NCI-H146 (cell line): ENCODE measurements around the gene EDN3.

Experiments used
- DNase-seq: peaks from one replicate; lab custom pipeline; 2025; lab: John Stamatoyannopoulos, UW

The EDN3 gene

DNA sequence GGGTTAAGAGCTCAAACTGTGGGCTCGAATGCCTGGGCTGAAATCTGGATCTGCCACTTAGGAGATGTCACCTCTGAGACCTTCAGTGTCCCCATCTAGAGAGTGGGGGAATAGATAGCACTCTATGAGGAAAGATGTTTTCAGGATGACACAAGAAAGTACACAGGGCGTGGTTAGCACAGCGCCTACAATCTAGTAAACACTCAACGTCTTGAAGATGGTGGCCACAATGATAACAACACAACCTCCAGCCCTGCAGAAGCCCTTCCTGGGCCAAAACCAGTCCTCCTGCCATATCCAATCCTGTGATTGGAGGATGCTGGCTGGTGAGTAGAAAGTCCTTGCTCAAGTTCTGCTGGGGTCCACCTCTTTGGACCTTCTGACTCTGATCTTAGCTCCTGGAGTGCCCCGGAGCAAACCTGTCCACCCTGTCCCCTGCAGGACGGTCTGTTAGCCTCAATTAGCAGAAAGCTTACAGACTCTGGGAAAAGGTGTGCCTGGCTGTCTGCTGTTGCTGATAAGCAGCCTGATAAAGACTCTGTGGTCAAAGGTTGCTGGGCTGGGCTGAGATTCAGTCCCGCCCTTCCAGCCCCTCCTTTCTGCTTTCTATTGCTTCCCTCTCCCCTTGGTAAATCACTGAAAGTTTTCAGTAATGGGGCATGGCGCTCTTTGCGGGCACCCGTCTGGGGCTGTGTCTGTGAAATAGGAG, 8.2 kb downstream of the EDN3 start:
- no peak for DNase-seq

DNA sequence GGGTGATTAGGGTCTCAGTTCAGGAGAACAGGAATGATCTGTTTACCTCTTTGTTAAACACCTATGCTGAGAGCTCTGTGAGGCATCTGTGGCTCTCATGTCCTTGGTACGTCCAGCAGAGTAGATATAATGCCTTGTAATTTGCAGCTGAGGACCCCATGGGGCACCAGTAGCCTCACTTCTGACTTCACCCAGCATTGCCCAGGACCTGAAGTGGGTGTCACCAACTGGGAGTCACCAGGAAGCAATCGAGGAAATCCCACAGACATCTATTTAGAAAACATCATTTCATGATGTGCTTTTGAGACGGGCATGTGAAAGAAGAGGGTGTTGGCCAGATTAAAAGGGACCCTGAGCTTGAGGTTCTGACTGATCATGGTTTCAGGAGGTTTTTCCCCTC, 8.8 kb downstream of the EDN3 start:
- DNase-seq: no peak

DNA sequence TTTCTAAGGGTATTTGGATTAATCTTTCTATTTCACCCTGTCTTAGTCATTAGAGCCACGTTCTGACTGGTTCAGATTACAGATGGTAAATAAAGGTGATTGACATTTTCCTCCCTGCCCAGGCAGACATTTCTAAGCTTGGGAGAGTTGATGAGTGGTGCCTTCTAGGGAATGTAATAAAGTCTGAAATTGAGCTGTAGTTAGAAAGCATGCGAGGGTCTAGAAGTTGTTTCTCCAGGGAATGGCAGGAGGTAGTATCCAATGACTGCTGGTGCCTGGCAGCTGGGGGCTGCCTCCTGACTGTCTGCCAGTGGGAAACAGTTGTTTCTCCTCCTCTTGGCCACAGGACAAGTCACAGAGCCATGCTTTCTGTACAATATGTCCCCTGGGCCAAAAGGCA, 14.6 kb downstream of the EDN3 start:
- no peak for DNase-seq

DNA sequence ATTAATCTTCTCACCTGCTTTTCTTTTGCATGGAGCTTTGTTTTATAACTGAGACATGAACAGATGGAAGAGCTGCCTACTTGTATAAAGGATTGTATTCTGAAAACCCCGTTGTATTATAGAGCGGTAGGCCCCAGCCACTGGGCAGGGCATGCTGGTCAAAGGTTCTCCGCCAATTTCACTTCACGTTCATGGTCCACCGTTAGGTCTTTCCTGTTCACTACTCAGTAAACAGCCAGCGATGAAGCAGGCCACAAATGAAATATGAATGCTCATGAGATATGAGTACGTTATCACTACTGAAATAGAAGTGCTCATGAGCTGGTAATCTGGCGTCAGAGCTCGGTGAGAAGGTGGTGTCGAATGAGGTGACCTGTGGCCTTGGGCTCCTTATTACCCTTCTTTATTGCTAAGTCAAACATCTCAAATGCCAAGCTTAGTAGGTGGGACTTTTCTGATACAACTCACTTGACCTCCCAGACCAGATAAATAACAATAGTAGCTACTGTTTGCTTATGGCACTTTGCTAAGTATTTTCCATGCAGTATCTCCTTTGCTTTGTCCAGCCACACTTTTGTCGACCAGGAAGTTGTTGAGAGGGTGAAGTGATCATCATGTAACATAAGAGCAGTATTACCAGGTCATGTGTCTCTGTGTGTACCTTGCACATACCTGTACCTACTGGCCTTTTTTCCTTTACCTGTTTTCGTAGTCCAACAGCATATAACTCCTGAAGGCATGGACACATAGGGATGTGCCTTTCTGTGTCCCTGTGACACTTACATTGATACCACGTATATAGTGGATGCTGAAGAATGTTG, 16.7 kb downstream of the EDN3 start:
- no peak for DNase-seq

DNA sequence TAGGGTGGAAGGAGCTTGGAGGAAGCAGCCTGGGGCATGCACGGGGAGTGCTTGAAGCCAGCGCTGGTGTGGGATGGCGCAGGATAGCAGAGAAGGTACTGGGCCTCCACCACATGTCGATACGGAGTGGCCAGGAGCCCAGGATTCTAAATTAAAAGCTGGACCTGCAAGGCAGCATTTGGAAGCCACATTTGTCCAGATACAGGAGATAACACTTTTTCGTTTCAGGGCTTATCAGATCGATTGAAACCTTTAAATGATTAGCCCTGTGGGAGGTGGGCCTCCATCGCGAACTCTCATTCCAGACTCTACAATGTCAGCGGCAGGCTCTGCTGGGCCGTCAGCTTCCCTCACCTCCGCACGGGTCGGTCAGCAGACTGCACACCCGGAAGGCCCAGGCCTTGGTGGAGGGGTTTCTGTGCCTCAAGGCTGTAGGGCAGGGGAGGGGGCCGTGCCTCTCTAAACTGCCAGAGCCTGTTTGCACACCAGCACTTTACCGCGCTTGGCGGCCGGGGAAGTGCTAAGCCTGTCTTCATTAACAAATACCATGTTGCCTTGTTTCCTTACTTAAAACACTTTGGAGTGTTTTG, 17.9 kb downstream of the EDN3 start:
- no peak for DNase-seq

DNA sequence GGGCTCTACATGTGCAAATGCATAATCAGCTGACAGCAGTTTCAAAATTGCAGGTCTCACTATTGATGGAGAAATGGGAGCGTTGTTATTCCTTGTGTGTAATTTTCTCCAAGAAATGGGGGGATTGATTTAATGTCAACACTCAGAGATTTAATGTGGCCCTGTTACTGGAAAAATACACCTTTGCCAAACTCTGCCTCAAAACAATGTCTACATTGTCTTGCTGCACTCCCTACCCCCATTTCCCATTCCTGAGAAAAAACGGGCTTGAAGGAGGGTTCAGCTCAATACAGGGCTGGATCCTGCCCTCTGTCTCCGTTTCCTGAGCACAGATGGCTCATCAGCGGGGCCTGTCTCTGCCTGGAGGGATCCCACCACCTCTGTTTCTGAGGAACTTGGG, 18.4 kb downstream of the EDN3 start:
- no peak for DNase-seq

DNA sequence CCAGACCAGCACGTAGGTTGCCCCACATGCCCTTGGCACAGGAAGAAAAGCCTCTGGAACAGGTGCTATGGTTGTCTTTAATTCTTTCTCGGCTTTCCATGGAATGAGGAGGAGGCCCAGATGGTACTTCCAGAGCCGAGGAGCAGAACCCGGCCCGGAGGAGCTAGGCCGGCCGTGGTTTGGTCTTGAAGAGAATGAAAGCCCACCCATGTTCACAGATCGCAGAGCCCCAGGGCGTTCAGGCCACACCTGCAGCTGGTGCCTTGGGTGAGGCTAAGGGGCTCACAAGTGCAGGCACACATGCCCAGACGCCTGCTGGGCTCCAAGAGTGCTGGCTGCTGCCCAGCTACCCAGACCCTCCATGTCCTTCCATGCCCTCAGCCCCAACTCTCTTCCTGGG, 20.0 kb downstream of the EDN3 start:
- DNase-seq: no peak

DNA sequence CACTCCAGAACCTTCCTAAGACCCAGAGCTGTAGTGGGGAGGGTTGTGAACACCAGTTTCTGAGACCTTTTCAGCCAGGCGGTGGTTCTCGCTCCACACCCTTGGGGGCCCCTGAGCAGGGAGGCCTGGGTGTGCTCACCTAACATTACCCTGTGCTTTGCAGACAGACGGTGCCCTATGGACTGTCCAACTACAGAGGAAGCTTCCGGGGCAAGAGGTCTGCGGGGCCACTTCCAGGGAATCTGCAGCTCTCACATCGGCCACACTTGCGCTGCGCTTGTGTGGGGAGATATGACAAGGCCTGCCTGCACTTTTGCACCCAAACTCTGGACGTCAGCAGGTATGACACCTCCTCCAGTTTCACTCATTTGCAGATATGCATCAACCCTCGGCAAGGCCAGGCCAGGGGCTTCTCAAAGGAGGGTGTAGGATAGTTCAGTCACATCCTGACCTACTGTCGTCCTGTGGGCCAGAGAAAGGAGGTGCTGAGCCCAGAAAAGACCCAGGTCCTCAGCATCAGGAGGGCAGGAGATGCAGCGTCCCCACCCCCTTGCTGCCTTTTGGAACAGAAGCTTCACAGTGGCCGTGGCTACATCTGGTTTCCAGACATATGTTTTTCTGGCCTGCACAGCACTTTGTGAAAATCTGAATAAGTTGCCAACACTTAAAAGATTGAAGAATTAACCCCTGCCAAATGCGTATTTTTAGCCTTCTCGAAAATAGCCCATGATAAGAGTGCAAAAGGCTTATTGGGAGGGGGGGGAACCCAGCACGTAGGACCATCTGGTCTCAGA, 20.6 kb downstream of the EDN3 start:
- DNase-seq: no peak

DNA sequence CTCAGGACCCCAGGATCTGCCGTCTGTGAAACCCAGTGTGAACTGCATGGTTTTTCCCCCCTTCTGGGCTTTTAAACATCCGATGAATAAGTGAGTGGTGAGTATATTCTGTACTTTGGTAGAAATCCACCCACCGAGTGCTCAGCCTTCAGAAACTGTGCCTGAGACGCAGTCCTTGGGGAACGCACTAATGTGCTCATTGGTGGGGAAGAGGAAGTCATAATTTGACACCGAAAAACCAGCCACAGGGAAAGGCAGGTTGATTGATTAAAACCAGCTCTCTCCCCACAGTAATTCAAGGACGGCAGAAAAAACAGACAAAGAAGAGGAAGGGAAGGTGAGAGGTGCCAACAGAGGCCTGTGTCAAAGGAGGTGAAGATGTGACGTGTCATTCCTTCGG, 21.7 kb downstream of the EDN3 start:
- DNase-seq: no peak

DNA sequence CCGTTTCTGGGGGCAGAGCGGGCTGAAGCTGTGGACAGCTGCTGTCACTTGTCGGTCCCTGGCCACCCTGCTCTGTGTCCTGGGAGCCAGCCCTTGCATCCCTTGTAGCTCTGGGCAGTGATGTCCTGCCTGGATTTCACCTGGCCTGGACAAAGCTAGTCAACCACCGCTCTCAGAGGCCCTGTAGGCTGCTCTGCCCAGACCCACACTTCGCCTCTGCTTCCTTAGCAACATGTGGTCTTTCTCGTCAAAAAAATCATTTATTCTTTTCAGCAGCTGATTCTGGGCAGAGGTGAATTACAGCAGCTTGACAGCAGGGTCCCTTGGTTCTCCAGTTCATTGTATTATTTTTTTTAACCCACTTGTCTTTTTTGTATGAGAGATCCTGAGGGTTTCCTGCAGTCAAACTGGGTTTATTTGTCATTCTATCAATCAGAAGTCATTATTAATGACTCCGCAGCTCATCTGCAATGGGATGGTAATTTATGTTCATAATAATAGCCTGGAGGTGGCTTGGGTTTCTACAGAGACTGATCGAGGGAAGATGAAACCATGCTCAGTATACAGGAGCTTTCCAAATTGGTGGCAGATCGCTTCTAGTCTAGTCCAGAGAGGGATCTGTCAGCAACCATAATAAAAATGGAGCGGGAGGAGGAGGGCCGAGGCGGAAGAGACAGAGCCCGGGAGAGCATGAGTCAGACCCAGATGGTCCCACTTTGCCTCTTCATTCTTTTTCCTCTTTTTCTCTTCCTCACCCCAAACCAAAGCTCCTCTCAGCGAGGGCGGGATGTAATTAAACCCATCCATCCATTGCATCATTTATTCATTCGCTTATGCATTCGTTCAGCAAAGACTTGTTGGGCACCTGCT, 22.4 kb downstream of the EDN3 start:
- DNase-seq: no peak

DNA sequence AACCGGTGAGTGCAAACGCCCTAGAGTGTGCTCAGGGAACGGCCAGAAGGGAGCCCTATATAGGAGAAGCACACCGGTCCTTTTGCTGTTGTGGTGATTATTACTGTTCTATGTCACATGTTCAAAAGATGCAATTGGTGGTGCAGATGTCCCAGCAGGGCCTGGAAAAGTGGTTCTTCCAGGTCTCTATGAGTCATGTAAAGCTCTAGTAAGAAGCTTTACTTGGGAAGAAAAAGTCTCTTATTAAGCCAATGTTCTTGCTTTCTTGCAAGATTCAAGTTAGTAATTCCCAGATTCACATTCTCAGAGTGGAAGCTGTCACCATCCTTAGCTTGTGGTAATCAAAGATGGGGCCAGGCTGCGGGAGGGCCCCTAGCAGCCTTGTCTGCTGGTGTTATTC, 23.3 kb downstream of the EDN3 start:
- no peak for DNase-seq

DNA sequence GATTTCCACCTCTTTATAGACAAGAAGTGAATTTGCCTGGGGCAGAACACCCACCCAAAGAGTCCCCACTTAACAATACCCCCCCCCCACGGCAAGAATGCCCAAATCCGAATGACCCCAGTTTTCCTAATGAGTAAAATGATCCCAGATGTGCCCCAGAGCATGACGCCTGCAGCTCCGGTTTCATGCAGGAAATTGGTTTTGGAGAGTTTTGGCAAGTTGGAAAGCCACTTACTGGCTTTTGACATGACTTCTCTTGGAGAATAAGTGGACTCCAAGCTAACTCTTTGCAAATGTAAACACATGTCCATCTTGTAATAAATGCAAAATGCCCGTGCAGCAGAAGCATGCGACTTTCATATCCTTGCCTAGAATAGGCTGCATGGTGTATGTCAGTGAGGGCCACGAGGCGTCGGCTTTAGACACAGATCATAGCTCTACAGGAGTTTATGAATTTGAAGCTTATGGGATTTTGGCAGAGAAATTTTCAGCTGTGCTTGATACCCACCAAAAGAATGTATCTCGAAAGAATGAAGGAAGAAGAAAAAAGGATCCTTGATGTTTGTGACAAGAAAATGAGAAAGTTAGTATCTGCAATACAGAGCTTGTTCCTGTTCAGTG, 24.2 kb downstream of the EDN3 start:
- DNase-seq: no peak

DNA sequence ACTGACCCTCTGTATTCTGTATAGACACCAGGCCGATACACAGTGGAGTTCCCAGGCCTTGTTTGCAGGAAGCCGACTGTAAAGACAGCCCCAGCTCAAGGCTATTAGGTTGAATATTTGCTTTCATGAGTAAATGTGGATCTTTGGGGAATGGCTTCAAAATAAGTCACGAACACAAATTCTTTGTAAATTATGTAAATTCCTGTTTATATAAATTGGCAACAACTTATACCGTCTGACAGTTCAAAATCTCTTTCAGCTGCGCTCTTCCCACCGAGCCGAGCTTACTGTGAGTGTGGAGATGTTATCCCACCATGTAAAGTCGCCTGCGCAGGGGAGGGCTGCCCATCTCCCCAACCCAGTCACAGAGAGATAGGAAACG, 24.7 kb downstream of the EDN3 start:
- DNase-seq: no peak

DNA sequence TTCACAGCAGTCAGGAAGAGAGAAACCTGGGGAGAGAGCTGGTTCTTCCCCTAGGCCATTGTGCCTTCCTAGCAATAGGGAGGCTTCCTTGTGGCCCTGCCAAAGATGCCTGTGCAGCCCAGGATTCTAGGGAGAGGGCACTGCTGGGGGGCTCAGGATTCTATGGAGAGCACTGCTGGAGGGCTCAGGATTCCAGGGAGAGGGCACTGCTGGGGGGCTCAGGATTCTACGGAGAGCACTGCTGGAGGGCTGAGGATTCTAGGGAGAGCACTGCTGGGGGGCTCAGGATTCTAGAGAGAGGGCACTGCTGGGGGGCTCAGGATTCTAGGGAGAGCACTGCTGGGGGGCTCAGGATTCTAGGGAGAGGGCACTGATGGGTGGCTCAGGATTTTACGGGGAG, 25.8 kb downstream of the EDN3 start:
- DNase-seq: no peak

DNA sequence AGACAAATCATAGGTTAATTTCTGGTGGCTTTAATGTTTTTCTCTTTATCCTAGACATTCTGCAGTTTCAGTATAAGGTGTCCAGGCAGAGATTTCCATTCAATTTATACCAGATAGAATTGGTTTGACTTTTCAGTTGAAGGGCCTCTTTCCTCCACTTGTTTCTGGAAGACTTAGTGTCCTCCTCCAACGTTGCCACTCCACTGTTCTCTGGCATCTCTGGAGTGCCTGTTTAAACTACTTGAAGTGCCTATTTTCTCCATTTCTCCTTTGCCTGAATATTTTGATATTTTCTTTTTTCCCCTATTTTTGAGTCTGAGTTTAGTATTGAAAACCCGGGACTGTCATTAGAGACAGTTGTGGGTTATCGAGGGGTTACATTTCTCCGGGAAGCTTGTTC, 27.7 kb downstream of the EDN3 start:
- DNase-seq: no peak

DNA sequence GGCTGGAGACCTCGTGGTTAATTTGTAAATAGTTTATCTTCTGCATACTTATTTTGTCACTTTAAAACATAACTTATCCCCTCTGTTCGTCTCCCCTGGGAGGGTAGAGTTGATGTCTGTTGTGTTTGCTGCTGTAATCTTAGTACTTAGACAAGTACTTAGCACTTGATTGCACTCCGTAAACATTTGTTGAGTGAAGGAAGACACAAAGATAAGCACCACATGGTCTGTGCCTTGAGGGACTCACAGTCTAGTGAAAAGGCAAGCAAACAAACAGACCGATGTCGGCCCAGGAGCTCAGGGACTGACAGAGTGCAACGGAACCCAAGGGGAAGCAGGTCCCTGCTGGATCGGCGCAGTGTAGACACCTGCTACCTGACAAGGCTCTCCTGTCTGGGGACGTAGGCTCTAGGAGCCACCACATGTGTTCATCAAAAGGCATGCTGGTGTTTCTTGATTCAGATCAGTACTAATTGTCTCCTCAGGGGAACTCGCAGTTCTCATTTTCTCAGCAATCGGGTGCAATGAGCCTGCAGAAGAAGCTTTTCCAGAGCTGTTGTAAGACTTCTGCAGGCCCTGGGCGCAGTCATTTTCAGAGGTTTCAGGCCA, 31.4 kb downstream of the EDN3 start:
- DNase-seq: no peak

DNA sequence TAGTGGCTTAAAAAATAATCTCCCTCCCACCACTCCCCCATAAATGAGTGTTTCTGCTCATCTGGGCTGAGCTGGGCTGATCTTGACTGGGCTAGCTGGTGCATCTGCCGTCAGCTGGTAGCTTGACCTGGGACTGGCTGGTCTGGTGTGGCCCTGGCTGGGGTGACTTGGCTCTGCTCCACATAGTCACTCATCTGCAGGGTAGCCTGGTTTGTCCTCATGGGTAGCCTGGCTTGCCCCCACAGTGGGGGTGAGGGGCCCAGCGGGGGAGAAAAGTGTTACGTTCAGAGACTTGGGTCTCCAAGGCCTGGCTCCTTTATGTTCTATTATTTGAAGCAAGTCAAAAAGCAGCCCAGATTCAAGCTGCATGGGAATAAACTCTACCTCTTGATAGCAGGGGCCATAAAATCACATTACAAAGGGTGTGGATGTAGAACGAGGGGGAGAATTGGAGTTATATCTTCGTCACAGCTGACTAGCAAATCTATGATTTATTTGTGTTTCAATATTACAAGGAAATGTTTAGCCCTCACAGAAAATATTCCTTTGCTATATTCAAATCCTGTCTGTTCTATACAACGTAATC, 32.9 kb downstream of the EDN3 start:
- DNase-seq: no peak

DNA sequence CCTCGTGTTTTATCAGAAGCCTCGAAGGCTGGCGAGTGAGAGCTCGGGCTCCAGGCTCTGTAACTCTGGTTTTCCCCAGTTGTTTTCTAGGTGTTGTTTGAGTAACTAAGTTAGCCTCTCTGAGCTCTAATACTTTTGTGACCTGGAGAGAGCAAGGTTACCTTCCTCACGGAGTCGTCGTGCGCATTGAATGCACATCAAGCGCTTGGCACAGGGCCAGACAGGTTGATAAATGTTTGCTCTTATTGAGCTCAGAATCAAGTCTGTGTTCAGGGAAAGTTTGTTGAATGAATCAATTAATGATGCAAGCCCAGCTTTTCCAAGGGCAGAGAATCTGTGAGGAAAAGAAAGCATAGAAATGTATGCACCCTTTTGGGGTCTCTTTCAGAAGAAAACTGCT, 33.5 kb downstream of the EDN3 start:
- DNase-seq: no peak

DNA sequence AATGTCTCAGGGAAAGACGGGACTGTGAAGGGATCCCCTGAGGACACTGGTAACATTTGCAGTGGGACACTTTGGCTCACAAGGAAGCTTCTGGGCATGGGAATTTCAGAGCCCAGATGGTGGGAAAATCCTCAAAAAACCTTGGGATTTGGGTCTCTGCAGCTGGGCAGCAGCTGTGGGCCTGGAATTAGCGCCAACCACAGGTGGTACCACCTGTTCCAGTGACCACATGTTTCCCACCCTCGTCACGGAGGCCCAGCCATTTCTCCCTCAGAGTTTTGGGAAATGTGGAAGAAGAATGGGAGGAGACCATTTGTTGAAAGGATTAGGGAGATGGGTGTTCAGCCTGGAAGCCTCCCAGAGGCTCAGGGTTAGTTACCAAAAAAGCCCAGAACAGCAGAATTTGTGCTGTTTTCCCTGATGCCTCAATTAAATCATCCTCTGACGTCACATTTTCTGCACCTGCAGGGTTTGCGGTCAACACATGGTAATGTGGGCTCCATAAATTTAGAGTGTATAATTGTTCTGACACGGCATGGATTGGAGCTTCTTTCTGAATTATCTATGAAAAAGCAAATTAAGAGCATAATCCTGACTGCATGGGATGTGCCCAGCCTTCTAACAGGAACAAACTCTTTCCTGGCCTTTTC, 34.4 kb downstream of the EDN3 start:
- no peak for DNase-seq

DNA sequence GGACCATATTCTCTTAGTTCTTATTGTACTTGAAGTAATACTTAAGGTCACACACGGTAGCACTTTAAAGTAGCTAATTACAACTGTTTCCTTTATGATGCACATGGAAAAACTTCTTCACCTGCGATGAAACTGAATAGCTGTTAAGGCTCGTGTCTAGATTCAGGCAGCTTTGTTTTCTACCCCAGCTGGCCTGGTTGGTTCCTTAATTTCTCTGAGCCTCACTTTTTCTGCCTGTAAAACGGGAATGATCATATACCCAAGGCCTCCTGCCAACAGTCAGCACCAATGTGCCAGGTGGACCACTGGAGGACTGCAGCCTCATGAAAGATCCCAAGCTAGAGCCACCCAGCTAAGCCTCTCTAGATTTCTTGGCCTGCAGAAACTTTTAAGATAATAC, 35.0 kb downstream of the EDN3 start:
- DNase-seq: no peak
